K562 (cell line): ENCODE results near the gene FIZ1. TPM values are rescaled to one million over a fixed set of nuclear protein-coding genes. Genes with fewer than 3 reads are reported as not detected.

Experiments used
- polyA plus RNA-seq, 8 experiments: library from polyadenylated mRNA; depleted of rRNA in 4 of 8; stranded (reverse) in 5 of 8; unstranded in 3 of 8; fragments of >200 nt; fragmentation: Nextera tagmentation in 2 of 8; fragmentation: Illumina TruSeq in 1 of 8; extraction: Ambion mirVana in 2 of 8; extraction: Trizol in 1 of 8; gene quantifications; 2 replicates each; pipeline versions ENCODE4 v1.2.1 to v1.2.3, GENCODE V29; 2011 to 2014; ENCODE audit warnings: inconsistent platforms in 1 of 8, missing spikeins in 1 of 8
- total RNA-seq, 7 experiments: library from RNA; depleted of rRNA in 6 of 7; stranded (reverse); fragments of >200 nt in 6 of 7; fragmentation: Illumina TruSeq in 2 of 7; extraction: Trizol in 2 of 7; gene quantifications; 2 replicates each; pipeline versions ENCODE4 v1.2.1 to v1.2.3, GENCODE V29; 2011 to 2021; ENCODE audit warnings: low replicate concordance in 1 of 7

Gene FIZ1
- total and polyA plus RNA-seq, 9 of the 15 experiments (the other 6 are each of a cell fraction or from before 2014, with no cell fraction given): 0.79 to 17.5 (median 5.5) TPM

Other genes starting within 250 kb of the FIZ1 start
Only the 7 nearest of the 29 such genes appear.
- gene ZNF579, start 18.7 kb downstream of the FIZ1 start, total RNA-seq (2014; rRNA removed): 3.8 and 5.9 TPM in 2 replicates
- 1.0 and 1.3 TPM in 2 replicates for gene ZNF579, start 18.7 kb downstream of the FIZ1 start, total RNA-seq (2014; rRNA removed; fragmentation: Illumina TruSeq; extraction: Trizol)
- 1.2 and 1.3 TPM in 2 replicates for gene ZNF579, start 18.7 kb downstream of the FIZ1 start, total RNA-seq (2015; rRNA removed; fragmentation: Illumina TruSeq; extraction: Trizol)
- gene ZNF579, start 18.7 kb downstream of the FIZ1 start, total RNA-seq (2021): 15.0 and 15.9 TPM in 2 replicates
- gene ZNF579, start 18.7 kb downstream of the FIZ1 start, polyA plus RNA-seq (2011; rRNA removed): 1.6 and 3.3 TPM in 2 replicates
- gene ZNF579, start 18.7 kb downstream of the FIZ1 start, polyA plus RNA-seq (2014; fragmentation: Illumina TruSeq; extraction: Trizol): 3.3 and 3.9 TPM in 2 replicates
- gene ZNF579, start 18.7 kb downstream of the FIZ1 start, polyA plus RNA-seq (2014; fragmentation: Nextera tagmentation; extraction: Ambion mirVana): under 1 TPM; 0.06 to 0.08 TPM
- 3.4 and 4.9 TPM in 2 replicates for gene ZNF579, start 18.7 kb downstream of the FIZ1 start, polyA plus RNA-seq (2014; rRNA removed)
- 14.7 and 23.6 TPM in 2 replicates for gene ZNF524, start 771 bp upstream of the FIZ1 start, total RNA-seq (2014; rRNA removed)
- 0.55 and 1.2 TPM in 2 replicates for gene ZNF524, start 771 bp upstream of the FIZ1 start, total RNA-seq (2014; rRNA removed; fragmentation: Illumina TruSeq; extraction: Trizol)
- 5.6 and 6.4 TPM in 2 replicates for gene ZNF524, start 771 bp upstream of the FIZ1 start, total RNA-seq (2015; rRNA removed; fragmentation: Illumina TruSeq; extraction: Trizol)
- gene ZNF524, start 771 bp upstream of the FIZ1 start, total RNA-seq (2021): 15.6 and 16.7 TPM in 2 replicates
- 2.9 and 3.7 TPM in 2 replicates for gene ZNF524, start 771 bp upstream of the FIZ1 start, polyA plus RNA-seq (2011; rRNA removed)
- 1.4 and 5.4 TPM in 2 replicates for gene ZNF524, start 771 bp upstream of the FIZ1 start, polyA plus RNA-seq (2014; fragmentation: Illumina TruSeq; extraction: Trizol)
- under 1 TPM; 0.08 to 0.10 TPM for gene ZNF524, start 771 bp upstream of the FIZ1 start, polyA plus RNA-seq (2014; fragmentation: Nextera tagmentation; extraction: Ambion mirVana)
- 13.1 and 14.4 TPM in 2 replicates for gene ZNF524, start 771 bp upstream of the FIZ1 start, polyA plus RNA-seq (2014; rRNA removed)
- gene ZNF865, start 6.1 kb upstream of the FIZ1 start, total RNA-seq (2014; rRNA removed): 1.6 and 2.3 TPM in 2 replicates
- 0.29 and 0.40 TPM in 2 replicates for gene ZNF865, start 6.1 kb upstream of the FIZ1 start, total RNA-seq (2014; rRNA removed; fragmentation: Illumina TruSeq; extraction: Trizol)
- gene ZNF865, start 6.1 kb upstream of the FIZ1 start, total RNA-seq (2015; rRNA removed; fragmentation: Illumina TruSeq; extraction: Trizol): 1.4 and 1.5 TPM in 2 replicates
- gene ZNF865, start 6.1 kb upstream of the FIZ1 start, total RNA-seq (2021): 18.6 and 18.8 TPM in 2 replicates
- 1.2 and 1.5 TPM in 2 replicates for gene ZNF865, start 6.1 kb upstream of the FIZ1 start, polyA plus RNA-seq (2011; rRNA removed)
- 1.8 and 2.3 TPM in 2 replicates for gene ZNF865, start 6.1 kb upstream of the FIZ1 start, polyA plus RNA-seq (2014; fragmentation: Illumina TruSeq; extraction: Trizol)
- gene ZNF865, start 6.1 kb upstream of the FIZ1 start, polyA plus RNA-seq (2014; fragmentation: Nextera tagmentation; extraction: Ambion mirVana): not detected
- gene ZNF865, start 6.1 kb upstream of the FIZ1 start, polyA plus RNA-seq (2014; rRNA removed): 6.7 and 6.9 TPM in 2 replicates
- gene ZNF784, start 25.0 kb upstream of the FIZ1 start, total RNA-seq (2014; rRNA removed): 2.0 and 3.8 TPM in 2 replicates
- gene ZNF784, start 25.0 kb upstream of the FIZ1 start, total RNA-seq (2014; rRNA removed; fragmentation: Illumina TruSeq; extraction: Trizol): 1.6 TPM in 2 replicates
- 2.7 and 3.2 TPM in 2 replicates for gene ZNF784, start 25.0 kb upstream of the FIZ1 start, total RNA-seq (2015; rRNA removed; fragmentation: Illumina TruSeq; extraction: Trizol)
- gene ZNF784, start 25.0 kb upstream of the FIZ1 start, total RNA-seq (2021): 4.6 and 6.1 TPM in 2 replicates
- 2.1 and 3.5 TPM in 2 replicates for gene ZNF784, start 25.0 kb upstream of the FIZ1 start, polyA plus RNA-seq (2011; rRNA removed)
- 4.1 and 5.1 TPM in 2 replicates for gene ZNF784, start 25.0 kb upstream of the FIZ1 start, polyA plus RNA-seq (2014; fragmentation: Illumina TruSeq; extraction: Trizol)
- under 1 TPM; 0.14 to 0.17 TPM for gene ZNF784, start 25.0 kb upstream of the FIZ1 start, polyA plus RNA-seq (2014; fragmentation: Nextera tagmentation; extraction: Ambion mirVana)
- gene ZNF784, start 25.0 kb upstream of the FIZ1 start, polyA plus RNA-seq (2014; rRNA removed): 4.1 and 4.4 TPM in 2 replicates
- 13.9 and 24.4 TPM in 2 replicates for gene ZNF580, start 41.5 kb upstream of the FIZ1 start, total RNA-seq (2014; rRNA removed)
- 5.2 and 5.7 TPM in 2 replicates for gene ZNF580, start 41.5 kb upstream of the FIZ1 start, total RNA-seq (2014; rRNA removed; fragmentation: Illumina TruSeq; extraction: Trizol)
- gene ZNF580, start 41.5 kb upstream of the FIZ1 start, total RNA-seq (2015; rRNA removed; fragmentation: Illumina TruSeq; extraction: Trizol): 6.0 and 6.8 TPM in 2 replicates
- gene ZNF580, start 41.5 kb upstream of the FIZ1 start, total RNA-seq (2021): 38.0 and 47.4 TPM in 2 replicates
- 5.0 and 7.7 TPM in 2 replicates for gene ZNF580, start 41.5 kb upstream of the FIZ1 start, polyA plus RNA-seq (2011; rRNA removed)
- gene ZNF580, start 41.5 kb upstream of the FIZ1 start, polyA plus RNA-seq (2014; fragmentation: Illumina TruSeq; extraction: Trizol): 12.7 and 15.5 TPM in 2 replicates
- gene ZNF580, start 41.5 kb upstream of the FIZ1 start, polyA plus RNA-seq (2014; fragmentation: Nextera tagmentation; extraction: Ambion mirVana): 1 to 10 TPM; 2.3 to 3.9 TPM
- 25.2 and 30.8 TPM in 2 replicates for gene ZNF580, start 41.5 kb upstream of the FIZ1 start, polyA plus RNA-seq (2014; rRNA removed)
- 18.6 and 26.4 TPM in 2 replicates for gene ZNF581, start 44.1 kb upstream of the FIZ1 start, total RNA-seq (2014; rRNA removed)
- 7.3 and 8.5 TPM in 2 replicates for gene ZNF581, start 44.1 kb upstream of the FIZ1 start, total RNA-seq (2014; rRNA removed; fragmentation: Illumina TruSeq; extraction: Trizol)
- gene ZNF581, start 44.1 kb upstream of the FIZ1 start, total RNA-seq (2015; rRNA removed; fragmentation: Illumina TruSeq; extraction: Trizol): 8.6 and 11.0 TPM in 2 replicates
- gene ZNF581, start 44.1 kb upstream of the FIZ1 start, total RNA-seq (2021): 35.7 and 39.4 TPM in 2 replicates
- 15.4 and 26.0 TPM in 2 replicates for gene ZNF581, start 44.1 kb upstream of the FIZ1 start, polyA plus RNA-seq (2011; rRNA removed)
- gene ZNF581, start 44.1 kb upstream of the FIZ1 start, polyA plus RNA-seq (2014; fragmentation: Illumina TruSeq; extraction: Trizol): 15.7 and 23.2 TPM in 2 replicates
- gene ZNF581, start 44.1 kb upstream of the FIZ1 start, polyA plus RNA-seq (2014; fragmentation: Nextera tagmentation; extraction: Ambion mirVana): 1 to 10 TPM; 2.4 to 5.8 TPM
- gene ZNF581, start 44.1 kb upstream of the FIZ1 start, polyA plus RNA-seq (2014; rRNA removed): 23.2 and 24.0 TPM in 2 replicates
- 17.8 and 21.9 TPM in 2 replicates for gene CCDC106, start 48.7 kb upstream of the FIZ1 start, total RNA-seq (2014; rRNA removed)
- 4.2 and 7.0 TPM in 2 replicates for gene CCDC106, start 48.7 kb upstream of the FIZ1 start, total RNA-seq (2014; rRNA removed; fragmentation: Illumina TruSeq; extraction: Trizol)
- 12.2 and 14.3 TPM in 2 replicates for gene CCDC106, start 48.7 kb upstream of the FIZ1 start, total RNA-seq (2015; rRNA removed; fragmentation: Illumina TruSeq; extraction: Trizol)
- 27.5 and 28.2 TPM in 2 replicates for gene CCDC106, start 48.7 kb upstream of the FIZ1 start, total RNA-seq (2021)
- 7.6 and 11.2 TPM in 2 replicates for gene CCDC106, start 48.7 kb upstream of the FIZ1 start, polyA plus RNA-seq (2011; rRNA removed)
- 19.1 and 21.9 TPM in 2 replicates for gene CCDC106, start 48.7 kb upstream of the FIZ1 start, polyA plus RNA-seq (2014; fragmentation: Illumina TruSeq; extraction: Trizol)
- under 1 TPM in 1 of 2 experiments, not detected in 1; 0.10 TPM for gene CCDC106, start 48.7 kb upstream of the FIZ1 start, polyA plus RNA-seq (2014; fragmentation: Nextera tagmentation; extraction: Ambion mirVana)
- 24.1 and 25.9 TPM in 2 replicates for gene CCDC106, start 48.7 kb upstream of the FIZ1 start, polyA plus RNA-seq (2014; rRNA removed)